HG03039 (cell line): Measurements from ENCODE around the gene C20orf144.
"Not testable (repeated sequence)": the region's sequence is repeated elsewhere in the genome, so short reads cannot be mapped to it uniquely, and the experiment has no call there.

Experiments
- ATAC-seq: cut with Tn5 transposase; IDR thresholded peaks from one replicate; pipeline ENCODE4 v1.9.1; 2021; ENCODE audit warnings: mild to moderate bottlenecking, moderate library complexity; ENCODE audit not compliant: unreplicated experiment

Gene C20orf144

GRCh38 chr20:33662172-33662571 is at the start of gene C20orf144:
TSS of gene C20orf144 (plus strand) at chr20:33662327. CDS start at chr20:33662346, 19 bp downstream.
- ATAC-seq: no peak

DNA sequence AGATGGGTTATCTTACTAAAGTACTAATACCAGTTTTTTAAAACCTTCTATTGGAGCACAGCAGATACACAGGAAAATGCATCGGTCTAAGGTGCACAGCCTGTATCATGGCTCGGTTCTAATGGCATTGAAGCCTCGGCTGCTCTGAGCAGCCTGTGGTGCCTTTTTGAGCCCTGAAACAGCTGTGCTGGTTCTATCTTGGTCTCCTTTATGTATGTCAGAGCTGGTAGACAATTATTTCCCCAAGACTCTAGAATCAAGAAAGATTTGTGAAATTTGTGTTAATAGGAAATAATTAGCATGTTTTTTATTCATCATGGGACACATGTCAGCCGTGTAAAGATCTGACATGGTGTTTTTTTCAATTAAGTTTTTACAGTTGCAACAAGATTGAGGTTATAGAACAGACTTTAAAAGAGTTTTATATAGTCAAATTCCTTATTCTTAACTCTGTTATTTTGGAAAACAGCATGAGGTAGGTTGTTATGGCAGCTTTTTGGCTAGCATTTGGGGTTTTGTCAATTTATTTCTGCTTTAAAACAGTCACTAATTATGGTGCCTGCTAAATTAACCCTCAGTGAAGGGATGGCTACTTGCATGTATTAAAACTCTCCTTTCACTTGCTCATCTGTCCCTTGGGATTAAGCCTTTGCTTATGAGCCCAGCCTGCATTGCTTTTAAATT is 40.3 kb upstream of the C20orf144 start:
- no peak for ATAC-seq

DNA sequence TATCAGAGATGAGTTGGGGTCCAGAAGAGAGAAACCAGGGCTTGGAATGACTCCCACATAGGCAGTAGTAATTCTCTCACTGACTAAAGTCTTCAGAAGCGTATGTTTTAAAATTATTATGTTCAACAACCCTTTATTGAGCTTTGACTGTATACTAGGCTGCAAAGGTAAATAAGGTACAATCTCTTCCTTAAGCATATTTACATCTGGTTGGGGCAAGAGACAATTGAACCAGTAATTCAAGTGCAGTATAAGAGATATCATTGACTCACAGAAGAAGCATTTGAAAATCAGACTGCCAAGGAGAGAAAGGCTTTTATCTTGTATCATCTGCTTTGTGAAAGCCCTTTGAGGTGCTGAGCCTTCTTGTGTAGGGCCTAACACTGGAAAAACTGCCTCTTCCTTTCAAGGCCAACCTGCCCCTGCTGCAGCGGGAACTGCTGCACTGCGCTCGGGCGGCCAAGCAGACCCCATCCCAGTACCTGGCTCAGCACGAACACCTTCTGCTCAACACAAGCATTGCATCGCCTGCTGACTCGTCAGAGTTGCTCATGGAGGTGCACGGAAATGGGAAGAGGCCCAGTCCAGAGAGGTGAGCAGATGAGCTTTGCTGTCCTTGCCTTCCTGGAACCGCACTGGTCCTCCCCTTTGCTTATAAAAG is 39.3 kb upstream of the C20orf144 start:
- no peak for ATAC-seq

DNA sequence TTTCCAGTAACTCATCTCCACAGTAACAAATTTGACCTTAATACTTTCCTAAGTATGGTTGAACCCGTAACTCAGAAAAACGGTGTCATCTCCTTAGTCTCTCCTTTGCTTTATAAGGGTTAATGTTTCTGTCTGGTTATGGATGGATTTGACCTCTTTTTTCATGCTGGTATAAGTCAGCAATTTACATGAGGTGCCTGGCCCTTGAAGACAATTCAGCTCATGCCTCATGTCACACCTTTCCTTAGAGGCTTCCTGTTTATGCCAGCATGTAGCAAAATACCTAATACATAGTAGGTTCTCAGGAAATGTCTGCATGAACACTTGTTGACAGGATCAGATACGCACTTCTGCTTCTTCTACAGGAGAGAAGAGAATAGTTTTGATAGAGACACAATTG is 37.7 kb upstream of the C20orf144 start:
- no peak for ATAC-seq

GRCh38 chr20:33626190-33626589 is 35.9 kb upstream of the C20orf144 start:
- ATAC-seq: no peak

GRCh38 chr20:33627577-33628216 is 34.4 kb upstream of the C20orf144 start:
- no peak for ATAC-seq

DNA sequence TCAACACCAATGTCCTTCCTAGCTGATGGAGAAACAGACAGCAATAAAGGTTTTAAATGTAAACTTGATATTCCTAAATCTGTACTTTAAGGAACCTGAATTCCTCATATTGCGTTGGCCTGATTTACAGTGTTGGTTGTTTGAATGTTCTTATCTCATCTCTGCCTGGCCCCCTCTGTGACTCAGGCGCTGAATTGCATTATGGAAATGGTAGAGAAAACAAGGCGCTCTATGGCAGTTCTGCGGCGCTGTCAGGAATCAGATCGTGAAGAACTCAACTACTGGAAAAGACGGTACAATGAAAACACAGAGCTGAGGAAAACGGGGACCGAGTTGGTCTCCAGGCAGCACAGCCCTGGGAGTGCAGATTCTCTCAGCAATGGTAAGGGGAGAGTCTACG is 32.6 kb upstream of the C20orf144 start:
- ATAC-seq: no peak

DNA sequence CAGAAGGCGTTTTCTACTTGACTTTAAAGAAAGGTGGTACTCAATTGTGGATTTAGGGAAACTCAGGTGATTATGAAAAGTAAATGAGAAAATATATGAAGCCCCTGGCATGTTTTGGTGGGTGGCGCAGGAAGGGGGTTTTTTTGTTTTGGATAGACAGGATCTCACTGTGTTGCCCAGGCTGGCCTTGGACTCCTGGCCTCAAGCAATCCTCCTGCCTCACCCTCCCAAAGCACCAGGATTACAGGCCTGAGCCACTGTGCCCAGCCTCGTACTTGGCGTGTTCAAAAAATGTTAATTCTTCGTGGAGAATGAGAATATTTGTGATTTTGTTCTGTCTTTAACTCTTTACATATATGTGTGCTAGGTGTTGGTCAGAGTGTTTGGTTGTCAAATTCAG is 32.1 kb upstream of the C20orf144 start:
- no peak for ATAC-seq

- ATAC-seq: no peak
Observed at GRCh38 chr20:33630507-33630906, 31.6 kb upstream of the C20orf144 start.

- not testable (repeated sequence) for ATAC-seq
Observed at GRCh38 chr20:33631910-33632309, 30.2 kb upstream of the C20orf144 start.

- no peak for ATAC-seq
Observed at GRCh38 chr20:33635341-33635740, 26.8 kb upstream of the C20orf144 start.

DNA sequence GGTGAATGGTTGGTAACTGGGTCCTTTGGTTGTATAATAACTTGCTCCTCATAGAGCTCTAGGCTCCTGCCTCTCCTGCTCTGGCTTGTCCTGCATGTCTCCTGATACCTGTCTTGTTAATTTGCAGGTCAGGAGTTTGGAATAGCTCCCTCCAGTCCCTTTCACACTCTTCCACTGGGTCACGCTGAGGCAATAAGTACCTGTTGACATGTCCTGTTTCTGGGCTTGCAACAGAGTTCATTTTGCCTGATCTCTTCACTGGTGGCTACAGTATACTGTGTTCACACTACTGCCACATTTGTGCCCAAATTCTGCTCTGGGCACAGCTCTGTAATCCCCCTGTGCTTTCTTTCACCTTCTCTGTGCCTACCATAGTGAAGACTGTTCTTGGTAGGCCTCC is 25.4 kb upstream of the C20orf144 start:
- no peak for ATAC-seq

- no peak for ATAC-seq
Observed at GRCh38 chr20:33640287-33640686, 21.8 kb upstream of the C20orf144 start.

GRCh38 chr20:33644313-33645071 is 17.6 kb upstream of the C20orf144 start:
- ATAC-seq: no peak

DNA sequence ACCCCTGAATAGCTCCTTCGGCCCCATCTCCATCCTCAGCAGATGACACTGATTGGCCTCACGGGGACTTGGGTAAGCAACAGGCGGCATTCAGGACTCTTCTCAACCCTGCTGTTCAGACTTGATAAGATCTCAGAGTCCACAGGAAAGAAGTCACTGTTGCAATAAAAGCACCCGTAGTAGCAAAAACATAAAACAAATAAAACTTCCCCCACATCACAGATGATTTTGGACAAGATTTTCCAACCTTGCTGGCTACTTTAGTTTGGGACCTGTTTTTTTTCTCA is 17.1 kb upstream of the C20orf144 start:
- ATAC-seq: no peak

DNA sequence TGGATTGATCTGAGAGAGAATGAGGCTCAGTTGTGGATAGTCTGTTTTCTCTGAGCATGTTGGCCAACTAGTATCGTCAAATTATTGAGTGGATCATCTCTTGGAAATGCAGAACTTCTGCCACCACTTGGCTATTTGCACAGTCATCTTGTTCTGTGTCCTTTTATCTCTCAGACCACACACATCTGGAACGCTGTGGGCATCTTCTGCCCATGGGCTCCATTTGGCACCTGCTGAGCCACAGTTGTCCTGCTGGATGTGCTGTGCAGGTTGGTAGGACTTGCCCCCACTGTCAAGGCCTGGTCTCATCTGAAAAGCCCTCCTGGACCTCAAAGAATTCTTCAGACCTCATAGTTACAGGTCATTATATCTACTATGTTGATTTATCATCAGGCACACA is 16.7 kb upstream of the C20orf144 start:
- no peak for ATAC-seq

DNA sequence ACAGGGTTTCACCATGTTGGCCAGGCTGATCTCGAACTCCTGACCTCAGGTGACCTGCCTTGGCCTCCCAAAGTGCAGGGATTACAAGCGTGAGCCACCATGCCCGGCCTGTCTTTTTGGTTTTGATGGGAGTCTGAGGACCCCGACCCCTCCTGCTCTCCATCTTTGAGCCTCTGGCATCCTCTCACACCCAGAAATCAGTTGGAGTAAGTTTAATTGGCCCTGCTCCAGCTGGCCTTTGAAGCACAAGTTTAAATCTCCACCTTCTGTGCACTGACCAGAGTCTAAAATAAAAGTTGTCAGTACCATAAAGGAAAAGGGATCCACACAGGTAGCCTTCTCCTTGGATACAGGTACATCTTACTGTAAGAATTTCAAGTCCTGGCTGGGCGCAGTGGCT is 15.9 kb upstream of the C20orf144 start:
- no peak for ATAC-seq

DNA sequence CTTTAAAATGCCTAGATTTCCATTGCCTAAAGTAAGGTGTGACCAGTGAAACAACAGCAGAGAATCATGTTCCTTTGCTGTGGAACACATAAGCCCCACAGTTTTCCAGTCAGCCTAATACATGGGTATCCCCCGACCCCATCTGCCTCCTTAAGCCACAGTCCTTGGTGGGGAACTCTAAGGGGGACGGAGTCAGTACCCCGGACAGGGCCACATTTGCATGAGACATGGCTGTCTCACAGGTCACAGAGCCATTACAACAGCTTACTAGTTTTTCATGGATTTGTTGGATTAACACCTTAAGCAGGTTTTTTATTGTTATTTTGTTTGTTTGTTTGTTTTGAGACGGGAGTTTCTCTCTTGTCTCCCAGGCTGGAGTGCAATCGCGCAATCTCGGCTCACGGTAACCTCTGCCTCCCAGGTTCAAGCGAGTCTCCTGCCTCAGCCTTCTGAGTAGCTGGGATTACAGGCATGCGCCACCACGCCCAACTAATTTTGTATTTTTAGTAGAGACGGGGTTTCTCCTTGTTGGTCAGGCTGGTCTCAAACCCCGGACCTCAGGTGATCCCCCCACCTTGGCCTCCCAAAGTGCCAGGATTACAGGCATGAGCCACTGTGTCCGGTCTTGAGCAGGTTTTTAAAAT is 15.0 kb upstream of the C20orf144 start:
- ATAC-seq: not testable (repeated sequence)

DNA sequence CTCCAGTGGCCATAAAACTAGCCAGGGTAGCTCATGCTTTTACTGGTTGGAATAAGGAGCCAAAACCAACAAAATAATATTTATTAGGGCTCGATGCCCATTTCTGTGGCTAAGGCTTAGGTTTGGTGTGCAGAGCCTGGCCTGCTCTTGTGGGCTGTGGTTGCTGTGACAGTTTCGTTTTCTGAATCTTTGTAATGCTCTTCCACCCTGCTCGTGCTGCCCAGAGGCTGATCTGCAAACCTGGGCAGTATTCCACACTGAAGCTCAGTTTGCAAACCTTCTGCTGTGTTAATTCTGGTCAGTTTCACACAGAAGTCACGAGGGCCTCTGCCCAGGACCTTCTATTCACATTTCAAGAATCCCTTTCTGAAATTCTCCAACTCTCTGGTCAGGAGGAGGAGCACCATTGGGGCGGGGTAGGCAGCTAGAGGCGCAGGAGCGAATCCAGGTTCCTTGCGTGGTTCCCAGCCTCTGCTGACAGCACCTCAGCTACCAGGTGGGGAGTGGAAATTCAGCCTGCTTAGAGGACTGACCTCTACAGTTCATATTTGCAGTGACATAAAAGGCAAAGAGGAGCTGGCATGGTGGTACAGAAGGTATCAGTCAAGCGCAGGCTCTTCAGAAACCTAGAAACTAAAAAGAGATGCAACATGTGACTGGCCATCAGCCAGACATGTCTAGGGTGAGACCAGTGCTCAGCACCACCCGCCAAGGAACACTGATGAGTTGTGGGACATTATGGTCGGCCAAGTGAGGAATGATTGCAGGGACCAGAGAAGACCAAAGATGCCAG is 14.3 kb upstream of the C20orf144 start:
- no peak for ATAC-seq

GRCh38 chr20:33648396-33649004 is 13.6 kb upstream of the C20orf144 start:
- no peak for ATAC-seq
